ENCODE data around the gene SYT6.

GRCh38 chr1:114104949-114105348 is 48.7 kb downstream of the SYT6 start:
- TF ChIP-seq CTCF (IDR thresholded peaks at IDR 0.05) (no peak), POLR2A (IDR thresholded peaks at IDR 0.05) (no peak)
